ENCODE results near the gene PLXDC2.

DNA sequence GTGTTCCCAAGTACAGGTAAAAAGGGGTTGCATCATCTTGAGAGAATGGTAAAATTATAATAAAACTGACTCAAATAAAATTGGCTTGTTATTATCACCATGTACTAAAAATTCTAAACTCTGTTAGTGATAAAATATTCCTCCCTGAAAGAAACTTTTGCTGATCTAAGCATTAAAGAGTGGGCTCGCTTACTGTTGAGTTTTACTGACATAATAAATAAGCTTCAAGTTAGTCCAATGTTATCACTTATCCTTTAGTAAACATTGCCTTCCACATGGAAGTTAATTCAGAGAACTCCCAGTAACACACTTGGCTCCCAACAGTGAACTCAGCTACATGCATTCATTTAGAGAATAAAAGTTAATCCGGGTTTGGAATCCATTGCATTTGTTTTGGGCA, 456.4 kb downstream of the PLXDC2 start:
- TF ChIP-seq CTCF (IDR thresholded peaks at IDR 0.05; ENCODE audit: borderline replicate concordance, extremely low read depth, low read length, poor library complexity, severe bottlenecking) (no peak), EZH2 (IDR thresholded peaks at IDR 0.05; ENCODE audit: borderline replicate concordance, low read depth, low read length, severe bottlenecking) (no peak)

All from DND-41 (cell line).